Neutrophil (primary cell): ENCODE results near the gene PLEK2.
"Not testable (repeated sequence)": the region's sequence is repeated elsewhere in the genome, so short reads cannot be mapped to it uniquely, and the experiment has no call there.

Experiments
- H3K27ac ChIP-seq: fragments of 200-600 bp; sonication (generic); 2 replicates; pipeline ENCODE4 v1.5.1; 2016; ENCODE audit warnings: mild to moderate bottlenecking, moderate library complexity
- H3K27me3 ChIP-seq: fragments of 200-600 bp; sonication (generic); 2 replicates; pipeline ENCODE4 v1.6.0; 2016; ENCODE audit warnings: mild to moderate bottlenecking
- H3K36me3 ChIP-seq: fragments of 200-600 bp; sonication (generic); 2 replicates; pipeline ENCODE4 v1.5.1; 2017
- H3K4me1 ChIP-seq, 2 experiments: fragments of 200-600 bp in 1 of 2; sonication (generic) in 1 of 2; 1 replicate in 1 of 2; 2 replicates in 1 of 2; pipeline versions ENCODE4 v1.5.1 to v1.6.1; 2013 to 2016; ENCODE audit warnings: low read depth in 1 of 2, low read length in 1 of 2, mild to moderate bottlenecking in 1 of 2, moderate library complexity in 1 of 2; ENCODE audit not compliant: control insufficient read depth in 1 of 2, insufficient read depth in 1 of 2
- H3K4me3 ChIP-seq, 2 experiments: fragments of 200-600 bp in 1 of 2; sonication (generic) in 1 of 2; 1 replicate in 1 of 2; 2 replicates in 1 of 2; pipeline ENCODE4 v1.5.1; 2013 to 2016; ENCODE audit warnings: low read depth in 1 of 2, low read length in 1 of 2, mild to moderate bottlenecking in 1 of 2, moderate library complexity in 1 of 2
- H3K9me3 ChIP-seq: fragments of 200-600 bp; sonication (generic); 2 replicates; pipeline ENCODE4 v1.5.1; 2016
- TF ChIP-seq, protein P1 (sequence below): fragments of 200-600 bp; sonication (generic); IDR thresholded peaks from 2 replicates; pipeline ENCODE4 v1.5.1; 2016; ENCODE audit warnings: antibody characterized with exemption

PLEK2 gene

GRCh38 chr14:67453575-67454300, 41.8 kb upstream of the PLEK2 start:
- TF ChIP-seq, protein P1, sequence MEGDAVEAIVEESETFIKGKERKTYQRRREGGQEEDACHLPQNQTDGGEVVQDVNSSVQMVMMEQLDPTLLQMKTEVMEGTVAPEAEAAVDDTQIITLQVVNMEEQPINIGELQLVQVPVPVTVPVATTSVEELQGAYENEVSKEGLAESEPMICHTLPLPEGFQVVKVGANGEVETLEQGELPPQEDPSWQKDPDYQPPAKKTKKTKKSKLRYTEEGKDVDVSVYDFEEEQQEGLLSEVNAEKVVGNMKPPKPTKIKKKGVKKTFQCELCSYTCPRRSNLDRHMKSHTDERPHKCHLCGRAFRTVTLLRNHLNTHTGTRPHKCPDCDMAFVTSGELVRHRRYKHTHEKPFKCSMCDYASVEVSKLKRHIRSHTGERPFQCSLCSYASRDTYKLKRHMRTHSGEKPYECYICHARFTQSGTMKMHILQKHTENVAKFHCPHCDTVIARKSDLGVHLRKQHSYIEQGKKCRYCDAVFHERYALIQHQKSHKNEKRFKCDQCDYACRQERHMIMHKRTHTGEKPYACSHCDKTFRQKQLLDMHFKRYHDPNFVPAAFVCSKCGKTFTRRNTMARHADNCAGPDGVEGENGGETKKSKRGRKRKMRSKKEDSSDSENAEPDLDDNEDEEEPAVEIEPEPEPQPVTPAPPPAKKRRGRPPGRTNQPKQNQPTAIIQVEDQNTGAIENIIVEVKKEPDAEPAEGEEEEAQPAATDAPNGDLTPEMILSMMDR = no peak
- H3K27me3 ChIP-seq = no peaks in the 10 kb centered on the region
- H3K4me1 ChIP-seq = no peaks in the 10 kb centered on the region

GRCh38 chr14:67451667-67452066, 39.7 kb upstream of the PLEK2 start:
- not testable (repeated sequence) for H3K36me3 ChIP-seq, H3K4me1 ChIP-seq, H3K4me3 ChIP-seq, H3K27ac ChIP-seq, H3K9me3 ChIP-seq, H3K27me3 ChIP-seq

More at GRCh38 chr14:67453575-67454300, 41.8 kb upstream of the PLEK2 start:
- no peak overlapping the region for H3K4me3 ChIP-seq
- no peaks in the 10 kb centered on the region for H3K36me3 ChIP-seq
- no peak overlapping the region for H3K27ac ChIP-seq
- no peaks in the 10 kb centered on the region for H3K9me3 ChIP-seq

GRCh38 chr14:67449096-67449495, 37.1 kb upstream of the PLEK2 start:
- Histone ChIP-seq H3K36me3 (no peaks in the 10 kb centered on the region), H3K9me3 (no peaks in the 10 kb centered on the region), H3K27me3 (peaks cover 20% of the 10 kb centered on the region), H3K4me3 (no peak overlapping the region), H3K27ac (no peak overlapping the region), H3K4me1 (no peaks in the 10 kb centered on the region)
- TF ChIP-seq, protein P1 = no peak

DNA sequence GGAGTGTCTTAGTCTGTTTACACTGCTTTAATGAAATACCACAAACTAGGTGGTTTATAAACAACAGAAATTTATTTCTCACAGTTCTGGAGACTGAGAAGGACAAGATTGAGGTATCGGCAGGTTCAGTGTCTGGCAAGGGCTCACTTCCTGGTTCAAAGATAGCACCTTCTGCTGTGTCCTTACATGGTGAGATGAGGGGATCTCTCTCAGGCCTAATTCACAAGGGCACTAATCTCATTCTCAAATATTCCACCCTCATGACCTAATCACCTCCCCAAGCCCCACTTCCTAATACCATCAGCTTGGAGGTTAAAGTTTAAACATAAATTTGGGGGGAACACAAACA, 35.0 kb upstream of the PLEK2 start:
- H3K4me3 ChIP-seq = no peak overlapping the region

DNA sequence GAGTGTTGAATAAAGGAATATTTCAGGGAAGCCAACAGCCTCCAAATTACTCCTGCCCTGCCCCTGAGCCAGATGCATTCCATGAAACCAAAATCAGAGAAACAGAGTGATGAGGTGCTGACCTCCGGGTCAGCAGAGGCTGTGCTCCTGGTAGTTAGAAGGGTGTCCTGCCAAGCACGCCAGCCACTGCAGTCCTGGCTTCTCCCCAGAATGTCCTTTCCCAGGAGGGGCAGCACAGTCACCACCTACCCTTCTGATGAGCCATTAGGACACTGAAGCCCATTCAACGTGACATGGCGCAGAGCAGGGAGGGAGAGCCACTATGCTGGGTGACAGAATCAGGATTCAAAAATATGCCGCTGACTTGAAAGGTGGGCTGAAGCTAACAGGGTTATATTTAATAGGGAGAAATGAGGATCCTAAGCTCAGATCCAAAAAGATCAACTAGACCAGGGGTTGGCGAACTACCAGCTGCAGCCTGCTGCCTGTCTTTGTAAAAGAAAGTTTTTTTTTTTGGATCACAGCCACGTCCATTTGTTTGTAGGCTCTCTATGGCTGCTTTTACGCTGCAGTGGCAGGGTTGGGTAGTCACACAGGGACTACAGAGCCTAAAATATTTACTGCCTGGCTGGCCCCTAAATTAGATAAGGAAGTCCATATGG, 34.5 kb upstream of the PLEK2 start:
- no peaks in the 10 kb centered on the region for H3K36me3 ChIP-seq
- H3K4me1 ChIP-seq = no peaks in the 10 kb centered on the region
- H3K27me3 ChIP-seq = peaks cover 24% of the 10 kb centered on the region
- H3K27ac ChIP-seq = no peak overlapping the region
- H3K9me3 ChIP-seq = no peaks in the 10 kb centered on the region
- TF ChIP-seq, protein P1 = no peak
- no peak overlapping the region for H3K4me3 ChIP-seq

More for the DNA sequence above, 35.0 kb upstream of the PLEK2 start:
- H3K27ac ChIP-seq = no peak overlapping the region
- TF ChIP-seq, protein P1 = no peak
- no peaks in the 10 kb centered on the region for H3K4me1 ChIP-seq
- no peaks in the 10 kb centered on the region for H3K36me3 ChIP-seq
- H3K27me3 ChIP-seq = peaks cover 24% of the 10 kb centered on the region
- H3K9me3 ChIP-seq = no peaks in the 10 kb centered on the region

- Histone ChIP-seq H3K27me3 (peaks cover 24% of the 10 kb centered on the region), H3K4me3 (no peak overlapping the region), H3K4me1 (no peaks in the 10 kb centered on the region), H3K36me3 (no peaks in the 10 kb centered on the region), H3K27ac (no peak overlapping the region), H3K9me3 (no peaks in the 10 kb centered on the region)
- TF ChIP-seq, protein P1 = no peak
Measured at GRCh38 chr14:67444395-67444794, 32.4 kb upstream of the PLEK2 start.
